Esophagus muscularis mucosa (tissue), 4 donors: Measurements from ENCODE around the gene TTBK2. TPM values are rescaled to one million over a fixed set of nuclear protein-coding genes. Genes with fewer than 3 reads are reported as not detected.

ENCODE experiments used
- DNase-seq: peaks from one replicate; pipeline ENCODE4 v3.0.0-alpha.2; 2017; ENCODE audit errors: extremely low spot score
- H3K27ac ChIP-seq, 4 donors: fragments of 200-600 bp; sonication (generic); replicated peaks in 1 of 4; 1 replicate in 3 of 4; 2 replicates in 1 of 4; pipeline ENCODE4 v1.5.1; 2016 to 2019; ENCODE audit warnings: mild to moderate bottlenecking in 1 of 4
- H3K27me3 ChIP-seq, 4 donors: fragments of 200-600 bp; sonication (generic); one replicate each; pipeline versions ENCODE4 v1.5.1 to v1.6.0; 2016 to 2019
- H3K36me3 ChIP-seq, 4 donors: fragments of 200-600 bp; sonication (generic); one replicate each; pipeline ENCODE4 v1.5.1; 2016 to 2019
- H3K4me1 ChIP-seq, 4 donors: fragments of 200-600 bp; sonication (generic); one replicate each; pipeline ENCODE4 v1.5.1; 2016 to 2019
- H3K4me3 ChIP-seq, 4 donors: fragments of 200-600 bp; sonication (generic); 1 replicate in 2 of 4; 2 replicates in 2 of 4; pipeline ENCODE4 v1.5.1; 2016 to 2019; ENCODE audit warnings: mild to moderate bottlenecking in 4 of 4, moderate library complexity in 1 of 4
- H3K9me3 ChIP-seq, 4 donors: fragments of 200-600 bp; sonication (generic); 1 replicate in 3 of 4; 2 replicates in 1 of 4; pipeline ENCODE4 v1.5.1; 2016 to 2019
- EP300 ChIP-seq: sonication (generic); formaldehyde crosslinking; IDR thresholded peaks from one replicate; pipeline ENCODE4 v1.6.1; 2017; ENCODE audit warnings: antibody characterized with exemption
- POLR2A ChIP-seq: fragments of 450-650 bp; IDR thresholded peaks from one replicate; pipeline ENCODE4 v1.6.1; 2017; ENCODE audit warnings: antibody characterized with exemption, moderate library complexity, mild to moderate bottlenecking, low read depth
- POLR2AphosphoS5 ChIP-seq, 2 donors: sonication (generic); formaldehyde crosslinking; IDR thresholded peaks; one replicate each; pipeline ENCODE4 v1.6.1; 2017; ENCODE audit warnings: antibody characterized with exemption in 2 of 2
- WGBS: methylation state at CpG from one replicate; pipeline ENCODE4 v1.1.5; 2018; 5-methylcytosine and 5-hydroxymethylcytosine counted together
- intact Hi-C: fragments of 100-400 bp; cut with DNase I; formaldehyde crosslinking; loops from one replicate; pipeline ENCODE4 v1.15.1; 2023
- total RNA-seq, 4 donors: library from RNA; depleted of rRNA; stranded (reverse); fragments of >200 nt; gene quantifications; one replicate each; pipeline versions ENCODE4 v1.1.0 to v1.2.1, GENCODE V29; 2016
- TF ChIP-seq, protein P1 (sequence below), 3 experiments: fragments of 200-600 bp in 2 of 3; fragments of 450-650 bp in 1 of 3; sonication (generic) in 2 of 3; IDR thresholded peaks; one replicate each; pipeline ENCODE4 v1.5.1; 2017 to 2019; ENCODE audit warnings: antibody characterized with exemption in 3 of 3, mild to moderate bottlenecking in 2 of 3, moderate library complexity in 1 of 3

TTBK2 gene
- total RNA-seq, 4 donors from 2014 or later, result 19.4 to 33.0 (median 25.1) TPM

DNA sequence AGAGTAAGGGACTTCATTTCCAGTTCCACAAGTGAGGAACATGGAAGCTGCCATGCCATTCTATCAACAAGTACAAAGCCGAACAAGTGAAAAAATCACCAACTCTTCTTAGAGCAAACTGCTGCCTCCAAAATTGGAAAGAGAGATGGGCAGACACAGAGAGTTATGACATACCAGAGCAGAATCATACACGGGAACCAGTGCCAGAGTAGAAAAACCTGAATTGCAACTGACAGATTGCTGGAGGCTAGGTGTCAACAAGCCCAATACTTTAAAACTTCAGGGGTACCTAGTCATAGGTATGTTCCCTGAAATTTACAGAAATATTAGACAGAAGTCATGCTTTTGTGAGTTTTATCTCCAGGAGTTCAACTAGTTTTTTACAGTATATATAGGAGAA, 62.0 kb downstream of the TTBK2 start:
- H3K36me3 ChIP-seq, result peaks cover 0 to 2% (median 0%) of the 10 kb centered on the region in 4 donors
- H3K27ac ChIP-seq, result no peak overlapping the region
- H3K9me3 ChIP-seq, result no peaks in the 10 kb centered on the region
- intact Hi-C loops, result no loop called here
- DNase-seq, result no peak
- H3K27me3 ChIP-seq, result no peaks in the 10 kb centered on the region
- 44% methylated on average over 2 of the region's 2 CpGs for WGBS
- H3K4me1 ChIP-seq, result peaks cover 8 to 30% (median 15%) of the 10 kb centered on the region in 4 donors
- H3K4me3 ChIP-seq, result no peak overlapping the region
- TF ChIP-seq EP300 (no peak), POLR2AphosphoS5 (IDR thresholded peaks at IDR 0.05) (no peak), POLR2A (no peak)
- TF ChIP-seq, protein P1, sequence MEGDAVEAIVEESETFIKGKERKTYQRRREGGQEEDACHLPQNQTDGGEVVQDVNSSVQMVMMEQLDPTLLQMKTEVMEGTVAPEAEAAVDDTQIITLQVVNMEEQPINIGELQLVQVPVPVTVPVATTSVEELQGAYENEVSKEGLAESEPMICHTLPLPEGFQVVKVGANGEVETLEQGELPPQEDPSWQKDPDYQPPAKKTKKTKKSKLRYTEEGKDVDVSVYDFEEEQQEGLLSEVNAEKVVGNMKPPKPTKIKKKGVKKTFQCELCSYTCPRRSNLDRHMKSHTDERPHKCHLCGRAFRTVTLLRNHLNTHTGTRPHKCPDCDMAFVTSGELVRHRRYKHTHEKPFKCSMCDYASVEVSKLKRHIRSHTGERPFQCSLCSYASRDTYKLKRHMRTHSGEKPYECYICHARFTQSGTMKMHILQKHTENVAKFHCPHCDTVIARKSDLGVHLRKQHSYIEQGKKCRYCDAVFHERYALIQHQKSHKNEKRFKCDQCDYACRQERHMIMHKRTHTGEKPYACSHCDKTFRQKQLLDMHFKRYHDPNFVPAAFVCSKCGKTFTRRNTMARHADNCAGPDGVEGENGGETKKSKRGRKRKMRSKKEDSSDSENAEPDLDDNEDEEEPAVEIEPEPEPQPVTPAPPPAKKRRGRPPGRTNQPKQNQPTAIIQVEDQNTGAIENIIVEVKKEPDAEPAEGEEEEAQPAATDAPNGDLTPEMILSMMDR (IDR thresholded peaks at IDR 0.05), result no peak

DNA sequence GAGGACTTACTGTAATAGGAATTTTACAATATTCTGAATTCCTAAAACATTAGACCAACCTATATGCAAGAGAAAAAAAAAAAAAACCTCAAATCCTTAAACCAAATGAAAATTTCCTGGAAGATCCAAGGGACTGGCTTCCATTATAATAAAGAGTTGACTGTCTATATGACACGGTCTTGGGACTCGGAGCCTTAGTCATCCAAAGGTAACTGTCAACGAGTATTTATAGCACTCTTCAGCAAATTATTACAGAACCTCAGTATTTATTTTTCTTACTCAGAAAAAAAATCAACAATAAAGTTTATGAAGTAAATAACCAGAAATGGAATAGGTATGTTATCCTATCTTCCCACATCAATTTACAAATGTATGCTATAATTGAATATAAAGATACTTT, 66.0 kb downstream of the TTBK2 start:
- Histone ChIP-seq H3K36me3 (peaks cover 0 to 8% (median 0%) of the 10 kb centered on the region in 4 donors), H3K4me3 (no peak overlapping the region), H3K27ac (no peak overlapping the region), H3K27me3 (no peaks in the 10 kb centered on the region), H3K4me1 (peaks cover 8 to 17% (median 13%) of the 10 kb centered on the region in 4 donors), H3K9me3 (no peaks in the 10 kb centered on the region)
- no peak for DNase-seq
- intact Hi-C loops, result no loop called here
- TF ChIP-seq EP300 (no peak), POLR2A (no peak), POLR2AphosphoS5 (IDR thresholded peaks at IDR 0.05) (no peak)
- TF ChIP-seq, protein P1 (IDR thresholded peaks at IDR 0.05), result no peak
- WGBS, result 95% methylated on average over 3 of the region's 3 CpGs

DNA sequence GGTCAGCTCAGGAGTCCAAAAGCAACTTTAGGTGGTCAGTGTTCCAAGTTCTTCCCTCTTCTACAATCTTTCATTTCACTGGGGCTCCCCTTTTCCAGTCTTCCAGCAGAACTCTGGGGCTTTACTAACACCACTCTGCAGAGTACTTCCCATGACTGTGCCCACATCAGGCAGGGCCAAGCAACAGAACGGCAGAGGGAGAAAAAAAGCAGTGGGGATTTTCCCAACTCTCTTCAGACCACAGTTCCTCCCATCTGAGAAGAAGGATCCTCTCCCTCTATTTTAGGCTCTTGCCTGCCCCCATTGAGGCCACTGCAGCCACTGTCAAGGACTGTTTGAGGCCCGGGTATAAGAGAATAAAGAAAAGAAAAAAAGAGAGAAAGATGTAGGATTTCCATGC, 70.7 kb downstream of the TTBK2 start:
- DNase-seq, result no peak
- intact Hi-C loops, result no loop called here
- no peak overlapping the region for H3K27ac ChIP-seq
- H3K36me3 ChIP-seq, result peaks cover 0 to 8% (median 0%) of the 10 kb centered on the region in 4 donors
- 88% methylated on average over 2 of the region's 2 CpGs for WGBS
- H3K27me3 ChIP-seq, result no peaks in the 10 kb centered on the region
- no peak overlapping the region for H3K4me3 ChIP-seq
- H3K4me1 ChIP-seq, result no peaks in the 10 kb centered on the region
- TF ChIP-seq POLR2AphosphoS5 (IDR thresholded peaks at IDR 0.05), result no peak
- no peak for TF ChIP-seq EP300
- TF ChIP-seq, protein P1 (IDR thresholded peaks at IDR 0.05), result no peak
- no peaks in the 10 kb centered on the region for H3K9me3 ChIP-seq

DNA sequence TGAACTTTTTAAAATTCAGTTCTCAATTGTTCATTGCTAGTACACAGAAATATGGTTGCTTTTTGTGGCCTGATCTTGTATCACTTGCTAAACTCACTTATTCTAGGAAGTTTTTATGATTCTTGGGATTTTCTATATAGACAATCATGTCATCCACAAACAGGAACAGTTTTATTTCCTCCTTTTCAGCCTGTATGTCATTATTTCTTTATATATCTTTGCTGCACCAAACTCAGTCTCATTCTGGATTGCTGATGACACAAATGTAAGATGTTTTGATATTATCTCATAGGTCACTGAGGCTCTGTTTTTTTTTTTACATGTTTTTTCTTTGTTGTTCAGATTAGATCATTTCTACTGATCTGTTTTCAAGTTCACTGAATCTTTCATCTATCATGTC, 71.7 kb downstream of the TTBK2 start:
- Histone ChIP-seq H3K36me3 (peaks cover 0 to 12% (median 0%) of the 10 kb centered on the region in 4 donors), H3K27me3 (no peaks in the 10 kb centered on the region), H3K4me3 (no peak overlapping the region), H3K27ac (no peak overlapping the region), H3K9me3 (peaks cover 0 to 5% (median 0%) of the 10 kb centered on the region in 4 donors), H3K4me1 (no peaks in the 10 kb centered on the region)
- DNase-seq, result no peak
- intact Hi-C loops, result no loop called here
- TF ChIP-seq EP300 (no peak), POLR2A (no peak), POLR2AphosphoS5 (IDR thresholded peaks at IDR 0.05) (no peak)
- TF ChIP-seq, protein P1 (IDR thresholded peaks at IDR 0.05), result no peak

DNA sequence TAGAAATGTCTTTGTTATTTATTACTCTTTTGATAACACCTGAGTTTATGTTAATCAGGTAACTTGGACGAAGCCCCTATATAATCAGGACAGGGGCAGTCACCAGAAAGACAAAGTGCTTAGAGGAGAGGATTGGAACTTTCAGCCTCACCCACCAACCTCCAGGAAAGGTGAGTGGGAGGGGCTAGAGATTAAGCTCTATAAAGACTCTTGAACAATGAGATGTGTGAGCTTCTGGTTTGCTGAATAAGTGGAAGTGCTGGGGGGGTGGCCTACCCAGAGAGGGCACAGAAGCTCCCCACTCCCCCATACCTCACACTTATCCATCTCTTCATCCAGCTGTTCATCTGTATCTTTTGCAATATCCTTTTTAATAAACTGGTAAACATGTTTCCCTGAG, 73.9 kb downstream of the TTBK2 start:
- Histone ChIP-seq H3K4me1 (no peaks in the 10 kb centered on the region), H3K27ac (no peak overlapping the region), H3K36me3 (peaks cover 0 to 13% (median 0%) of the 10 kb centered on the region in 4 donors), H3K9me3 (peaks cover 0 to 6% (median 0%) of the 10 kb centered on the region in 4 donors), H3K27me3 (no peaks in the 10 kb centered on the region), H3K4me3 (no peak overlapping the region)
- no peak for DNase-seq
- TF ChIP-seq, protein P1 (IDR thresholded peaks at IDR 0.05), result no peak
- no peak for TF ChIP-seq POLR2A
- TF ChIP-seq EP300, result no peak
- TF ChIP-seq POLR2AphosphoS5 (IDR thresholded peaks at IDR 0.05), result no peak
- 95% methylated on average over 1 of the region's 1 CpG for WGBS
- intact Hi-C loops, result no loop called here
